B cell (primary cell): ENCODE measurements around the gene HAGHL. TPM values are rescaled to one million over a fixed set of nuclear protein-coding genes. Genes with fewer than 3 reads are reported as not detected.

Source experiments
- ATAC-seq: fragments of 200-7000 bp; cut with Tn5 transposase; one replicate; pipeline ENCODE4 v1.10.0; 2021; ENCODE audit warnings: low read depth, mild to moderate bottlenecking, moderate number of reproducible peaks, moderate library complexity
- CTCF ChIA-PET: fragments of 350-600 bp; sonication (Branson Sonifier 250); formaldehyde crosslinking; loops from one replicate; lab custom pipeline; 2021; ENCODE audit warnings: antibody characterized with exemption, inconsistent platforms; lab: Charles Lee
- POLR2A ChIA-PET: fragments of 350-600 bp; sonication (Branson Sonifier 250); formaldehyde crosslinking; loops from one replicate; lab custom pipeline; 2021; ENCODE audit warnings: antibody characterized with exemption; lab: Charles Lee
- DNase-seq: peaks from one replicate; pipeline ENCODE4 v3.0.0; 2013
- H2AFZ ChIP-seq: 2 replicates; pipeline ENCODE4 v1.6.1; 2012; ENCODE audit warnings: mild to moderate bottlenecking, low read depth, low read length; ENCODE audit not compliant: insufficient read depth, poor library complexity, severe bottlenecking
- H3K27ac ChIP-seq, 2 donors: 1 replicate in 1 of 2; 2 replicates in 1 of 2; pipeline ENCODE4 v1.5.1; 2012 to 2013; ENCODE audit warnings: low read length in 2 of 2, mild to moderate bottlenecking in 2 of 2, moderate library complexity in 1 of 2
- H3K27me3 ChIP-seq, 4 experiments: fragments of 200-600 bp in 1 of 4; sonication (generic) in 1 of 4; replicated peaks in 1 of 4; 1 replicate in 2 of 4; 2 replicates in 2 of 4; pipeline versions ENCODE4 v1.6.1 to v1.7.0; 2013 to 2016; ENCODE audit warnings: low read length in 3 of 4, mild to moderate bottlenecking in 2 of 4, mixed read lengths in 1 of 4, moderate library complexity in 1 of 4; ENCODE audit not compliant: insufficient read depth in 4 of 4, control insufficient read depth in 3 of 4; ENCODE audit errors: control extremely low read depth in 1 of 4
- H3K36me3 ChIP-seq, 2 experiments: replicated peaks in 1 of 2; 1 replicate in 1 of 2; 2 replicates in 1 of 2; pipeline versions ENCODE4 v1.6.1 to v1.7.1; 2013; ENCODE audit warnings: low read length in 1 of 2; ENCODE audit not compliant: insufficient read depth in 2 of 2, control insufficient read depth in 1 of 2; ENCODE audit errors: control extremely low read depth in 1 of 2, extremely low read depth in 1 of 2
- H3K4me1 ChIP-seq, 2 donors: fragments of 200-600 bp in 1 of 2; sonication (generic) in 1 of 2; 1 replicate in 1 of 2; 2 replicates in 1 of 2; pipeline versions ENCODE4 v1.5.1 to v1.6.1; 2013 to 2017; ENCODE audit warnings: low read length in 2 of 2; ENCODE audit not compliant: control insufficient read depth in 2 of 2, insufficient read depth in 2 of 2
- H3K4me2 ChIP-seq: replicated peaks from 2 replicates; pipeline ENCODE3; 2012; ENCODE audit warnings: mild to moderate bottlenecking, low read depth, low read length; ENCODE audit not compliant: poor library complexity, severe bottlenecking
- H3K4me3 ChIP-seq, 5 experiments: fragments of 200-600 bp in 1 of 5; sonication (generic) in 1 of 5; 1 replicate in 3 of 5; 2 replicates in 2 of 5; pipeline versions ENCODE4 v1.5.1 to v1.7.0; 2011 to 2016; ENCODE audit warnings: low read length in 4 of 5, mild to moderate bottlenecking in 4 of 5, low read depth in 2 of 5, control low read depth in 1 of 5, moderate library complexity in 1 of 5; ENCODE audit not compliant: insufficient read depth in 1 of 5; ENCODE audit errors: control extremely low read depth in 1 of 5, extremely low read depth in 1 of 5
- H3K79me2 ChIP-seq: fragments of 200-600 bp; sonication (generic); one replicate; pipeline ENCODE4 v1.6.0; 2016; ENCODE audit warnings: low read length; ENCODE audit not compliant: control insufficient read depth, insufficient read depth
- H3K9ac ChIP-seq: fragments of 200-600 bp; sonication (generic); 2 replicates; pipeline ENCODE4 v1.6.1; 2017; ENCODE audit warnings: mild to moderate bottlenecking, low read length, moderate library complexity
- H3K9me3 ChIP-seq, 3 donors: one replicate each; pipeline versions ENCODE4 v1.6.1 to v1.7.1; 2013; ENCODE audit warnings: low read length in 2 of 3; ENCODE audit not compliant: control insufficient read depth in 2 of 3, insufficient read depth in 1 of 3; ENCODE audit errors: control extremely low read depth in 1 of 3
- H4K20me1 ChIP-seq: 2 replicates; pipeline ENCODE4 v1.6.0; 2012; ENCODE audit warnings: mild to moderate bottlenecking, low read length; ENCODE audit not compliant: insufficient read depth, control insufficient read depth, poor library complexity, severe bottlenecking
- H3K27ac Mint-ChIP-seq: one replicate; pipeline ENCODE4 v1.8.0; 2021; ENCODE audit warnings: mixed read lengths
- H3K27me3 Mint-ChIP-seq: one replicate; pipeline ENCODE4 v1.8.0; 2021; ENCODE audit warnings: mixed read lengths
- H3K4me1 Mint-ChIP-seq: one replicate; pipeline ENCODE4 v1.8.0; 2021; ENCODE audit warnings: mixed read lengths
- H3K4me3 Mint-ChIP-seq: one replicate; pipeline ENCODE4 v1.8.0; 2021; ENCODE audit warnings: mixed read lengths
- H3K9me3 Mint-ChIP-seq: one replicate; pipeline ENCODE4 v1.8.0; 2022; ENCODE audit warnings: mixed read lengths; ENCODE audit not compliant: insufficient read depth
- CTCF ChIP-seq: fragments of 200-600 bp; IDR thresholded peaks from one replicate; pipeline ENCODE4 v1.8.0; 2022; ENCODE audit warnings: antibody characterized with exemption, mild to moderate bottlenecking
- EZH2 ChIP-seq: IDR thresholded peaks from 2 replicates; pipeline ENCODE4 v1.6.1; 2012; ENCODE audit warnings: borderline replicate concordance, low read depth, mild to moderate bottlenecking, moderate library complexity, low read length; ENCODE audit not compliant: insufficient read depth, poor library complexity, severe bottlenecking
- WGBS: methylation state at CpG from one replicate; pipeline ENCODE4 v1.1.5; 2013; ENCODE audit warnings: missing lambda C conversion rate; ENCODE audit not compliant: insufficient coverage; 5-methylcytosine and 5-hydroxymethylcytosine counted together
- intact Hi-C: fragments of 100-400 bp; cut with micrococcal nuclease; formaldehyde crosslinking; loops from one replicate; pipeline ENCODE4 v1.10.0; 2022
- polyA plus RNA-seq: library from polyadenylated mRNA; depleted of rRNA; stranded (reverse); fragments of >200 nt; gene quantifications from 2 replicates; pipeline ENCODE4 v1.2.3, GENCODE V29; 2012
- total RNA-seq, 2 donors: library from RNA; stranded (reverse); fragments of 120-200 nt in 1 of 2; gene quantifications; 1 replicate in 1 of 2; 2 replicates in 1 of 2; pipeline versions ENCODE4 v1.2.3 to v1.2.4, GENCODE V29; 2013 to 2022

The HAGHL gene
- total and polyA plus RNA-seq, 2 donors (not counting 1 experiment from before 2014, with no cell fraction given): 32.3 to 87.1 TPM

GRCh38 chr16:705431-706188 lies 21.3 kb upstream of the HAGHL start, which contains the start of gene FBXL16:
TSS of gene FBXL16 (minus strand) at chr16:705801. CDS start at chr16:697405, 8,396 bp downstream.
- no peak within 1 kb of the TSS for H3K9ac ChIP-seq
- H4K20me1 ChIP-seq: no peaks in the 10 kb centered on the region
- Mint-ChIP-seq H3K4me1 (no peaks in the 10 kb centered on the region), H3K9me3 (no peaks in the 10 kb centered on the region), H3K27ac (no peak within 1 kb of the TSS), H3K27me3 (peaks cover 36% of the 10 kb centered on the region), H3K4me3 (peak within 1 kb of the TSS; percentile 26)
- CTCF ChIA-PET: no interaction called here
- H3K4me3 ChIP-seq: no peak within 1 kb of the TSS
- intact Hi-C loops: no loop called here
- H3K27ac ChIP-seq: no peak within 1 kb of the TSS
- DNase-seq (no peak), ATAC-seq (no peak)
- peaks cover 0 to 88% (median 40%) of the 10 kb centered on the region in 4 experiments for H3K27me3 ChIP-seq
- POLR2A ChIA-PET: interaction anchor here (0.7 kb wide), 1 partner anchor 1142 kb away, joined by 3 read pairs; no protein-coding TSS in a partner anchor
- H2AFZ ChIP-seq: no peak within 1 kb of the TSS
- WGBS: 2% methylated on average over 113 of the region's 115 CpGs
- peaks cover 6 to 19% of the 10 kb centered on the region in 2 donors for H3K4me1 ChIP-seq
- H3K79me2 ChIP-seq: no peaks in the 10 kb centered on the region
- TF ChIP-seq CTCF (no peak), EZH2 (no peak)
- peaks cover 0 to 30% (median 0%) of the 10 kb centered on the region in 3 donors for H3K9me3 ChIP-seq
- H3K4me2 ChIP-seq: peak within 1 kb of the TSS; percentile 38
- no peaks in the 10 kb centered on the region for H3K36me3 ChIP-seq
